Stimulated activated CD4-positive, alpha-beta T cell treated with anti-CD3 and anti-CD28 coated beads, Interleukin-15, amount 100 ng/mL, for 48 hours (primary cell): ENCODE measurements around the gene PDPR.
"Not testable (repeated sequence)": the region's sequence is repeated elsewhere in the genome, so short reads cannot be mapped to it uniquely, and the experiment has no call there.

Experiments used
- DNase-seq, 2 donors: peaks; one replicate each; pipeline ENCODE4 v3.0.0-alpha.2; 2020; ENCODE audit warnings: low read depth in 2 of 2

The PDPR gene

GRCh38 chr16:70162041-70162451 is 47.9 kb downstream of the PDPR start:
- no peak for DNase-seq

GRCh38 chr16:70163596-70163995 is 49.5 kb downstream of the PDPR start:
- DNase-seq = no peak

- DNase-seq = not testable (repeated sequence)
These were observed 52.6 kb downstream of the PDPR start for GRCh38 chr16:70166688-70167087.

- not testable (repeated sequence) for DNase-seq
These were observed 59.2 kb downstream of the PDPR start, which contains the start of gene CLEC18C for GRCh38 chr16:70173212-70173837. CLEC18C (plus strand) TSS chr16:70173787; CDS start chr16:70174279, 492 bp downstream.

- DNase-seq = not testable (repeated sequence)
These were observed 59.8 kb downstream of the PDPR start for GRCh38 chr16:70173916-70174315.

- not testable (repeated sequence) for DNase-seq
These were observed 60.3 kb downstream of the PDPR start for GRCh38 chr16:70174387-70174932.

GRCh38 chr16:70187858-70188607 is 73.9 kb downstream of the PDPR start:
- DNase-seq = not testable (repeated sequence)

- not testable (repeated sequence) for DNase-seq
These were observed 74.4 kb downstream of the PDPR start for GRCh38 chr16:70188608-70188915.

- DNase-seq = not testable (repeated sequence)
These were observed 76.4 kb downstream of the PDPR start for GRCh38 chr16:70190574-70190973.

- DNase-seq = not testable (repeated sequence)
These were observed 82.7 kb downstream of the PDPR start for GRCh38 chr16:70196683-70197300.

GRCh38 chr16:70197611-70198010 is 83.5 kb downstream of the PDPR start:
- not testable (repeated sequence) for DNase-seq

- not testable (repeated sequence) for DNase-seq
These were observed 84.1 kb downstream of the PDPR start for GRCh38 chr16:70198230-70198629.

GRCh38 chr16:70198666-70199065 is 84.5 kb downstream of the PDPR start:
- DNase-seq = not testable (repeated sequence)

GRCh38 chr16:70199170-70199569 is 85.0 kb downstream of the PDPR start:
- not testable (repeated sequence) for DNase-seq

GRCh38 chr16:70200063-70200462 is 85.9 kb downstream of the PDPR start:
- not testable (repeated sequence) for DNase-seq

GRCh38 chr16:70203508-70203907 is 89.4 kb downstream of the PDPR start:
- DNase-seq = not testable (repeated sequence)

- not testable (repeated sequence) for DNase-seq
These were observed 89.9 kb downstream of the PDPR start for GRCh38 chr16:70204010-70204409.

- not testable (repeated sequence) for DNase-seq
These were observed 90.7 kb downstream of the PDPR start for GRCh38 chr16:70204668-70205405.

- DNase-seq = not testable (repeated sequence)
These were observed 92.2 kb downstream of the PDPR start for GRCh38 chr16:70206382-70206781.
